Endodermal cell (in vitro differentiated cells): ENCODE measurements around the gene MACROD2. TPM values are rescaled to one million over a fixed set of nuclear protein-coding genes. Genes with fewer than 3 reads are reported as not detected.

Source experiments
- DNase-seq: peaks from one replicate; pipeline ENCODE4 v3.0.0-alpha.2; 2017
- H3K27ac ChIP-seq: 2 replicates; pipeline ENCODE4 v1.5.1; 2013; ENCODE audit warnings: mild to moderate bottlenecking, low read depth, low read length, moderate library complexity
- H3K27me3 ChIP-seq: 2 replicates; pipeline ENCODE4 v1.6.1; 2013; ENCODE audit warnings: mild to moderate bottlenecking, low read length, moderate library complexity; ENCODE audit not compliant: insufficient read depth, control insufficient read depth, poor library complexity, severe bottlenecking
- H3K36me3 ChIP-seq: 2 replicates; pipeline ENCODE4 v1.7.0; 2013; ENCODE audit warnings: mild to moderate bottlenecking, low read length, moderate library complexity; ENCODE audit not compliant: control insufficient read depth, insufficient read depth
- H3K4me1 ChIP-seq: one replicate; pipeline ENCODE4 v1.7.0; 2013; ENCODE audit warnings: low read length; ENCODE audit not compliant: control insufficient read depth, insufficient read depth
- H3K4me3 ChIP-seq: 2 replicates; pipeline ENCODE4 v1.5.1; 2013; ENCODE audit warnings: mild to moderate bottlenecking, low read length, moderate library complexity
- H3K9ac ChIP-seq: 2 replicates; pipeline ENCODE4 v1.6.1; 2013; ENCODE audit warnings: mild to moderate bottlenecking, low read length, moderate library complexity; ENCODE audit not compliant: poor library complexity, severe bottlenecking; ENCODE audit errors: extremely low read depth
- H3K9me3 ChIP-seq: 2 replicates; pipeline ENCODE4 v1.6.1; 2013; ENCODE audit warnings: mild to moderate bottlenecking, low read length, moderate library complexity; ENCODE audit not compliant: control insufficient read depth
- H3K27ac Mint-ChIP-seq: 2 replicates; pipeline ENCODE4 v1.8.0; 2020; ENCODE audit warnings: mixed read lengths
- H3K27me3 Mint-ChIP-seq: 2 replicates; pipeline ENCODE4 v1.8.0; 2021; ENCODE audit warnings: mild to moderate bottlenecking, mixed read lengths; ENCODE audit not compliant: insufficient read depth
- H3K36me3 Mint-ChIP-seq: 2 replicates; pipeline ENCODE4 v1.8.0; 2020; ENCODE audit warnings: low read depth, mixed read lengths
- H3K4me1 Mint-ChIP-seq: 2 replicates; pipeline ENCODE4 v1.8.0; 2020; ENCODE audit warnings: mixed read lengths
- H3K4me3 Mint-ChIP-seq: 2 replicates; pipeline ENCODE4 v1.8.0; 2020; ENCODE audit warnings: mild to moderate bottlenecking, moderate library complexity, mixed read lengths
- H3K9me3 Mint-ChIP-seq: 2 replicates; pipeline ENCODE4 v1.8.0; 2020; ENCODE audit warnings: mild to moderate bottlenecking, mixed read lengths
- CTCF ChIP-seq: fragments of 200-600 bp; sonication (generic); conservative IDR thresholded peaks from 2 replicates; pipeline ENCODE4 v1.5.0; 2021; ENCODE audit warnings: antibody characterized with exemption, mild to moderate bottlenecking
- WGBS, 2 experiments: methylation state at CpG; one replicate each; pipeline versions ENCODE4 v1.1.5 to v1.1.7; 2013; ENCODE audit warnings: missing lambda C conversion rate in 2 of 2, mixed read lengths in 1 of 2; ENCODE audit not compliant: insufficient coverage in 1 of 2, insufficient read length in 1 of 2; 5-methylcytosine and 5-hydroxymethylcytosine counted together
- total RNA-seq, 2 donors: library from RNA; stranded (reverse); fragmentation: NEBNext Ultra II Directional in 1 of 2; extraction: Animal tissue kit (Norgen Biotek cat#: 25700) in 1 of 2; gene quantifications; 2 replicates in 1 of 2; 3 replicates in 1 of 2; pipeline ENCODE4 v1.2.1, GENCODE V29; 2021

The MACROD2 gene
- total RNA-seq, 2 donors from 2014 or later, result 2.3 to 4.8 TPM

GRCh38 chr20:14745830-14746229 is 750.5 kb downstream of the MACROD2 start:
- H3K36me3 ChIP-seq, result no peaks in the 10 kb centered on the region
- H3K36me3 Mint-ChIP-seq, result no peaks in the 10 kb centered on the region
- no peak overlapping the region for H3K4me3 Mint-ChIP-seq
- H3K27me3 ChIP-seq, result no peaks in the 10 kb centered on the region
- DNase-seq, result no peak
- no peak overlapping the region for H3K27ac ChIP-seq
- TF ChIP-seq CTCF, result no peak
- 89 to 97% methylated on average over 1 to 2 of the region's 2 CpGs for WGBS, 2 experiments
- H3K9me3 Mint-ChIP-seq, result no peaks in the 10 kb centered on the region
- H3K27me3 Mint-ChIP-seq, result no peaks in the 10 kb centered on the region
- no peaks in the 10 kb centered on the region for H3K4me1 ChIP-seq
- no peak overlapping the region for H3K4me3 ChIP-seq
- H3K9ac ChIP-seq, result no peak overlapping the region
- H3K9me3 ChIP-seq, result no peaks in the 10 kb centered on the region
- H3K27ac Mint-ChIP-seq, result no peak overlapping the region
- peaks cover 10% of the 10 kb centered on the region for H3K4me1 Mint-ChIP-seq

- Histone ChIP-seq H3K27ac (no peak overlapping the region), H3K9ac (no peak overlapping the region), H3K27me3 (no peaks in the 10 kb centered on the region), H3K9me3 (no peaks in the 10 kb centered on the region), H3K36me3 (no peaks in the 10 kb centered on the region), H3K4me3 (no peak overlapping the region), H3K4me1 (no peaks in the 10 kb centered on the region)
- TF ChIP-seq CTCF, result no peak
- no peak overlapping the region for H3K27ac Mint-ChIP-seq
- WGBS, 2 experiments, result 95% methylated on average over 1 of the region's 1 CpG; no CpG with 5 or more reads in 1 of the 2 experiments
- H3K4me3 Mint-ChIP-seq, result no peak overlapping the region
- no peak for DNase-seq
- H3K9me3 Mint-ChIP-seq, result no peaks in the 10 kb centered on the region
- no peaks in the 10 kb centered on the region for H3K27me3 Mint-ChIP-seq
- peaks cover 2% of the 10 kb centered on the region for H3K4me1 Mint-ChIP-seq
- no peaks in the 10 kb centered on the region for H3K36me3 Mint-ChIP-seq
Observed at GRCh38 chr20:14751191-14751590, 755.9 kb downstream of the MACROD2 start.

DNA sequence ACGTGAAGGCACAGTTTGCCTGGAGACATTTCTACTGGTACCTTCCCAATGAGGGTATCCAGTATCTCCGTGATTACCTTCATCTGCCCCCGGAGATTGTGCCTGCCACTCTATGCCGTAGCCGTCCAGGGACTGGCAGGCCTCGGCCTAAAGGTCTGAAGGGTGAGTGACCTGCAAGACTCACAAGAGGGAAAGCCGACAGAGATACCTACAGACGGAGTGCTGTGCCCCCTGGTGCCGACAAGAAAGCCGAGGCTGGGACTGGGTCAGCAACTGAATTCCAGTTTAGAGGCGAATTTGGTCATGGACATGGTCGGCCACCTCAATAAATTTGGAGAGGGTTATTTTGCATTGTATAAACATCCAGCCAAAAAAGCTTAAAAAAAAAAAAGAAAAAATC is 762.4 kb downstream of the MACROD2 start:
- TF ChIP-seq CTCF, result peak; percentile 72
- no peak overlapping the region for H3K4me3 ChIP-seq
- H3K4me1 ChIP-seq, result no peaks in the 10 kb centered on the region
- Mint-ChIP-seq H3K27ac (no peak overlapping the region), H3K36me3 (peaks cover 2% of the 10 kb centered on the region), H3K4me3 (no peak overlapping the region), H3K27me3 (no peaks in the 10 kb centered on the region), H3K9me3 (peaks cover 5% of the 10 kb centered on the region), H3K4me1 (peaks cover 4% of the 10 kb centered on the region)
- peaks cover 4% of the 10 kb centered on the region for H3K9me3 ChIP-seq
- no peaks in the 10 kb centered on the region for H3K36me3 ChIP-seq
- 86 to 100% methylated on average over 5 to 12 of the region's 12 CpGs for WGBS, 2 experiments
- peak; percentile 68 for DNase-seq
- no peaks in the 10 kb centered on the region for H3K27me3 ChIP-seq
- no peak overlapping the region for H3K27ac ChIP-seq
- no peak overlapping the region for H3K9ac ChIP-seq
